PC-3 (cell line): ENCODE measurements around the gene TMIE. TPM values are rescaled to one million over a fixed set of nuclear protein-coding genes. Genes with fewer than 3 reads are reported as not detected.

Source experiments
- ATAC-seq: fragments of 200-7000 bp; cut with Tn5 transposase; 2 replicates; pipeline ENCODE4 v1.9.1; 2020; ENCODE audit warnings: mild to moderate bottlenecking, moderate library complexity
- BruUV-seq: library from RNA; stranded (reverse); fragments of 400-500 nt; replicated peaks from 2 replicates; lab custom pipeline; 2021; lab: Mats Ljungman, UMichigan
- CTCF ChIA-PET: fragments of 300-600 bp; sonication (Branson Sonifier 250); formaldehyde crosslinking; loops from one replicate; lab custom pipeline; 2022; ENCODE audit warnings: antibody characterized with exemption; lab: Charles Lee
- POLR2A ChIA-PET: fragments of 300-600 bp; sonication (Branson Sonifier 250); formaldehyde crosslinking; loops from one replicate; lab custom pipeline; 2022; ENCODE audit warnings: antibody characterized with exemption; ENCODE audit not compliant: unreplicated experiment; lab: Charles Lee
- DNase-seq: peaks from one replicate; pipeline ENCODE4 v3.0.0-alpha.2; 2015
- H2AFZ ChIP-seq: fragments of 300-600 bp; sonication (generic); 2 replicates; pipeline ENCODE4 v1.6.0; 2016; ENCODE audit warnings: antibody characterized with exemption, low read length
- H3F3A ChIP-seq: fragments of 300-600 bp; sonication (generic); one replicate; pipeline ENCODE4 v1.6.0; 2017; ENCODE audit warnings: antibody characterized with exemption, low read length, control low read depth, mild to moderate bottlenecking; ENCODE audit not compliant: unreplicated experiment
- H3K27ac ChIP-seq: fragments of 300-600 bp; sonication (generic); 2 replicates; pipeline ENCODE4 v1.5.1; 2016; ENCODE audit warnings: mild to moderate bottlenecking, low read length
- H3K27me3 ChIP-seq: fragments of 300-600 bp; sonication (generic); 2 replicates; pipeline ENCODE4 v1.6.1; 2016; ENCODE audit warnings: low read length, mixed read lengths
- H3K36me3 ChIP-seq: fragments of 300-600 bp; sonication (generic); 2 replicates; pipeline ENCODE4 v1.6.1; 2016; ENCODE audit warnings: low read depth, mixed run types, low read length, mixed read lengths
- H3K4me1 ChIP-seq: fragments of 300-600 bp; sonication (generic); 2 replicates; pipeline ENCODE4 v1.5.1; 2016; ENCODE audit warnings: low read length; ENCODE audit not compliant: insufficient read depth
- H3K4me2 ChIP-seq: fragments of 300-600 bp; sonication (generic); 2 replicates; pipeline ENCODE4 v1.6.0; 2016; ENCODE audit warnings: low read length
- H3K4me3 ChIP-seq: fragments of 300-600 bp; sonication (generic); 2 replicates; pipeline ENCODE4 v1.5.1; 2016; ENCODE audit warnings: mild to moderate bottlenecking, low read length, mixed read lengths
- H3K79me2 ChIP-seq: fragments of 300-600 bp; sonication (generic); 2 replicates; pipeline ENCODE4 v1.6.1; 2017; ENCODE audit warnings: low read length, mixed read lengths
- H3K9ac ChIP-seq: fragments of 300-600 bp; sonication (generic); 2 replicates; pipeline ENCODE4 v1.6.0; 2016; ENCODE audit warnings: mild to moderate bottlenecking, low read length
- H3K9me2 ChIP-seq: fragments of 300-600 bp; sonication (generic); replicated peaks from 2 replicates; pipeline ENCODE4 v1.6.1; 2016; ENCODE audit warnings: mixed run types, low read length, mixed read lengths
- H3K9me3 ChIP-seq: fragments of 300-600 bp; sonication (generic); 2 replicates; pipeline ENCODE4 v1.6.1; 2016; ENCODE audit warnings: low read length, mixed read lengths
- H4K20me1 ChIP-seq: fragments of 300-600 bp; sonication (generic); 2 replicates; pipeline ENCODE4 v1.6.1; 2016; ENCODE audit warnings: low read length, mixed read lengths
- EZH2 ChIP-seq: fragments of 300-600 bp; sonication (generic); IDR thresholded peaks from one replicate; pipeline ENCODE4 v1.6.1; 2017; ENCODE audit warnings: antibody characterized with exemption, mild to moderate bottlenecking, low read length; ENCODE audit not compliant: unreplicated experiment
- EZH2phosphoT487 ChIP-seq: fragments of 300-600 bp; sonication (generic); IDR thresholded peaks from 2 replicates; pipeline ENCODE4 v1.6.1; 2018; ENCODE audit warnings: mild to moderate bottlenecking, antibody characterized with exemption, low read length, borderline replicate concordance
- intact Hi-C: fragments of 100-400 bp; cut with micrococcal nuclease; formaldehyde crosslinking; loops from 2 replicates; pipeline ENCODE4 v1.9.0; 2023
- total RNA-seq: library from RNA; depleted of rRNA; stranded (reverse); fragments of >200 nt; gene quantifications from 2 replicates; pipeline ENCODE4 v1.2.3, GENCODE V29; 2014
- TF ChIP-seq, protein P1 (sequence below): fragments of 300-600 bp; sonication (generic); conservative IDR thresholded peaks from 2 replicates; pipeline ENCODE4 v1.5.1; 2017; ENCODE audit warnings: antibody characterized with exemption, low read depth, mild to moderate bottlenecking, low read length

TMIE gene
- total RNA-seq, 1 experiment from 2014 or later: 0.66 TPM

GRCh38 chr3:46671541-46672348 lies 29.4 kb upstream of the TMIE start:
- intact Hi-C loops: no loop called here
- Histone ChIP-seq H3K9ac (no peak overlapping the region), H3K4me2 (no peak overlapping the region), H3K4me3 (no peak overlapping the region), H2AFZ (no peak overlapping the region), H3K79me2 (no peaks in the 10 kb centered on the region), H3K27ac (no peak overlapping the region), H4K20me1 (no peaks in the 10 kb centered on the region), H3K9me3 (no peaks in the 10 kb centered on the region), H3K4me1 (no peaks in the 10 kb centered on the region), H3F3A (no peaks in the 10 kb centered on the region), H3K36me3 (peaks cover 6% of the 10 kb centered on the region; the same call in 1 of the 2 replicates), H3K9me2 (no peaks in the 10 kb centered on the region), H3K27me3 (no peaks in the 10 kb centered on the region)
- DNase-seq (no peak), ATAC-seq (no peak)
- ChIA-PET POLR2A (no interaction called here), CTCF (no interaction called here)
- TF ChIP-seq, protein P1, sequence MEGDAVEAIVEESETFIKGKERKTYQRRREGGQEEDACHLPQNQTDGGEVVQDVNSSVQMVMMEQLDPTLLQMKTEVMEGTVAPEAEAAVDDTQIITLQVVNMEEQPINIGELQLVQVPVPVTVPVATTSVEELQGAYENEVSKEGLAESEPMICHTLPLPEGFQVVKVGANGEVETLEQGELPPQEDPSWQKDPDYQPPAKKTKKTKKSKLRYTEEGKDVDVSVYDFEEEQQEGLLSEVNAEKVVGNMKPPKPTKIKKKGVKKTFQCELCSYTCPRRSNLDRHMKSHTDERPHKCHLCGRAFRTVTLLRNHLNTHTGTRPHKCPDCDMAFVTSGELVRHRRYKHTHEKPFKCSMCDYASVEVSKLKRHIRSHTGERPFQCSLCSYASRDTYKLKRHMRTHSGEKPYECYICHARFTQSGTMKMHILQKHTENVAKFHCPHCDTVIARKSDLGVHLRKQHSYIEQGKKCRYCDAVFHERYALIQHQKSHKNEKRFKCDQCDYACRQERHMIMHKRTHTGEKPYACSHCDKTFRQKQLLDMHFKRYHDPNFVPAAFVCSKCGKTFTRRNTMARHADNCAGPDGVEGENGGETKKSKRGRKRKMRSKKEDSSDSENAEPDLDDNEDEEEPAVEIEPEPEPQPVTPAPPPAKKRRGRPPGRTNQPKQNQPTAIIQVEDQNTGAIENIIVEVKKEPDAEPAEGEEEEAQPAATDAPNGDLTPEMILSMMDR: no peak
- TF ChIP-seq EZH2: no peak
- no peak for TF ChIP-seq EZH2phosphoT487
- BruUV-seq: no TSS peak

GRCh38 chr3:46672349-46672695 lies 28.9 kb upstream of the TMIE start:
- no peaks in the 10 kb centered on the region for H3K9me3 ChIP-seq

More at GRCh38 chr3:46672349-46672695, 28.9 kb upstream of the TMIE start:
- Histone ChIP-seq H3K27ac (no peak overlapping the region), H3K9ac (no peak overlapping the region), H3F3A (no peaks in the 10 kb centered on the region), H4K20me1 (no peaks in the 10 kb centered on the region), H3K79me2 (no peaks in the 10 kb centered on the region), H3K4me2 (no peak overlapping the region), H2AFZ (no peak overlapping the region), H3K4me3 (no peak overlapping the region), H3K36me3 (peaks cover 6% of the 10 kb centered on the region; the same call in 1 of the 2 replicates), H3K9me2 (no peaks in the 10 kb centered on the region), H3K27me3 (no peaks in the 10 kb centered on the region), H3K4me1 (no peaks in the 10 kb centered on the region)
- intact Hi-C loops: no loop called here
- ATAC-seq (no peak), DNase-seq (no peak)
- POLR2A ChIA-PET: no interaction called here
- CTCF ChIA-PET: no interaction called here
- TF ChIP-seq EZH2: no peak
- TF ChIP-seq, protein P1: no peak
- TF ChIP-seq EZH2phosphoT487: no peak
- BruUV-seq: no TSS peak
